Measurements from ENCODE around the gene MOCS2. TPM values are rescaled to one million over a fixed set of nuclear protein-coding genes. Genes with fewer than 3 reads are reported as not detected.

The MOCS2 gene
- total RNA-seq, 4 donors from 2014 or later, result 11.8 to 49.5 (median 41.3) TPM

DNA sequence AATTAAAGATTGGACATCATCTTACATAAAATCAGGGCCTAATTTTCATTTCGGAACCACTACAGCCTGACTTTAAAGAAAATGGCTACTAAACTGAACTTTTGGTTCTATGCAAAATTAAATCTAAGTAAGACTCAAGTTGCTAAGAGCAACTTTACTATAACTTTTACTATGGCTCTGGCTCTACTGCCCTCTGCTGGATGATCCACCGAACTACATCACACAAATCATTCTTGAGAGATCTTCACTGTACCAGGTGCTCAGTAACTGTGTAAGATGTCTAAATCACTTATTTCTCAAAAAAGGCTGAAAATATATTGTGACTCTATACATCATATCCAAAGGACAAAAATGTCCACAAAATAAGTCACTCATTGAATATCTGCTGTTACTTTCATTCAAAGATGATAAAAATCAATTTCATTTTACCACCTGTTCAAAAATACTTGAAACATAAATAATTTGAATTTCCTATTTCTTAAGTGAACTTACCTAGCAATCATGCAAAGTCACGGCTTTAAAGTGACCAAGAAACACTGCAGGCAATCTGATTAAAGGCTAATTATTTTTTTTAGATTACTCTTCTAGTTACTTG, 13.5 kb downstream of the MOCS2 start:
- Histone ChIP-seq H3K4me3 (no peak overlapping the region), H3K36me3 (no peaks in the 10 kb centered on the region), H3K27ac (peak overlapping the region in 1 of 2 donors; percentile 9), H3K4me1 (no peaks in the 10 kb centered on the region), H3K27me3 (no peaks in the 10 kb centered on the region), H3K9me3 (no peaks in the 10 kb centered on the region)
- TF ChIP-seq, protein P1, sequence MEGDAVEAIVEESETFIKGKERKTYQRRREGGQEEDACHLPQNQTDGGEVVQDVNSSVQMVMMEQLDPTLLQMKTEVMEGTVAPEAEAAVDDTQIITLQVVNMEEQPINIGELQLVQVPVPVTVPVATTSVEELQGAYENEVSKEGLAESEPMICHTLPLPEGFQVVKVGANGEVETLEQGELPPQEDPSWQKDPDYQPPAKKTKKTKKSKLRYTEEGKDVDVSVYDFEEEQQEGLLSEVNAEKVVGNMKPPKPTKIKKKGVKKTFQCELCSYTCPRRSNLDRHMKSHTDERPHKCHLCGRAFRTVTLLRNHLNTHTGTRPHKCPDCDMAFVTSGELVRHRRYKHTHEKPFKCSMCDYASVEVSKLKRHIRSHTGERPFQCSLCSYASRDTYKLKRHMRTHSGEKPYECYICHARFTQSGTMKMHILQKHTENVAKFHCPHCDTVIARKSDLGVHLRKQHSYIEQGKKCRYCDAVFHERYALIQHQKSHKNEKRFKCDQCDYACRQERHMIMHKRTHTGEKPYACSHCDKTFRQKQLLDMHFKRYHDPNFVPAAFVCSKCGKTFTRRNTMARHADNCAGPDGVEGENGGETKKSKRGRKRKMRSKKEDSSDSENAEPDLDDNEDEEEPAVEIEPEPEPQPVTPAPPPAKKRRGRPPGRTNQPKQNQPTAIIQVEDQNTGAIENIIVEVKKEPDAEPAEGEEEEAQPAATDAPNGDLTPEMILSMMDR (IDR thresholded peaks at IDR 0.05), result peak; percentile 79 to 87 (median 86)
- TF ChIP-seq POLR2A (IDR thresholded peaks at IDR 0.05), result no peak
- intact Hi-C loops (cut with DNase I; ENCODE audit: low total_unique reads), result no loop called here
- peak; percentile 50 to 73 for DNase-seq

DNA sequence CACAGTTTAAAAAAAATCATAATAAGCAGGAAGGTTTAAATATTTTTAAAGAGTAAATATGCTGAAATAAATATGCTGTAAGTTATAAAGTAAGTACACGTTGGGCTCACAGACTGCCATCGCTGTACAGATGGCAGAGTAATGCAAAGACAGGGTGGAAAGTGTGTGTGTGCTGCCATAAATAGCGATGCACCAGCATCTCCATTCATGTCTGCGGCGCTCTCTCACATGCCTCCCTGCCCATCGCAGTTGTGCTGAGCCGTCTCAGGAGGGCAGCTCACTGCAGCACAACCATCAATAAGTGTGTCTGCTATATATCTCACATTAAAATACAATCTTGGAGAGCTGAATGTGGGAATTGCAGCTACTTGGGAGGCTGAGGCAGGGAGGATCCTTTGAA, 14.3 kb downstream of the MOCS2 start:
- TF ChIP-seq, protein P1 (IDR thresholded peaks at IDR 0.05), result no peak
- no peak for TF ChIP-seq POLR2A (IDR thresholded peaks at IDR 0.05)
- peak overlapping the region in 1 of 2 donors; percentile 9 for H3K27ac ChIP-seq
- no peaks in the 10 kb centered on the region for H3K27me3 ChIP-seq
- H3K36me3 ChIP-seq, result no peaks in the 10 kb centered on the region
- no peak for DNase-seq
- H3K9me3 ChIP-seq, result no peaks in the 10 kb centered on the region
- H3K4me1 ChIP-seq, result no peaks in the 10 kb centered on the region
- no peak overlapping the region for H3K4me3 ChIP-seq
- intact Hi-C loops (cut with DNase I; ENCODE audit: low total_unique reads), result no loop called here

DNA sequence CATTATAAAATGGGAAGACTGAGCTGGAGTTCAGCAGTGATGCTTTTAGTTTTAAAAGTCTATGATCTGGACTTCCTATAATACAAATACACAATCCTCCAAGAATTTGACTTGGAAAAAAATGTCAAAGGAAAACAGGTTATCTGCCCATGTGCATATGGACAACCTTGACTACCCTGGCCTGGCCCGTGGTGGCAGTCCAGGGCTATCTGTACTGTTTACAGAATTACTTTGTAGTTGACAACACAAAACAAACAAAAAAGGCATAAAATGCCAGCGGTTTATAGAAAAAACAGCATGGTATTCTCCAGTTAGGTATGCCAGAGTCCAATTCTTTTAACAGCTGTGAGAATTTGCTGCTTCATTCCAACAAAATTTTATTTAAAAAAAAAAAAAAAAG, 17.3 kb downstream of the MOCS2 start:
- Histone ChIP-seq H3K4me1 (no peaks in the 10 kb centered on the region), H3K36me3 (no peaks in the 10 kb centered on the region)
- no peak for DNase-seq

GRCh38 chr5:53091289-53091688, 18.3 kb downstream of the MOCS2 start:
- Histone ChIP-seq H3K36me3 (no peaks in the 10 kb centered on the region), H3K27ac (peak overlapping the region in 1 of 2 donors; percentile 38), H3K4me3 (no peak overlapping the region), H3K9me3 (no peaks in the 10 kb centered on the region), H3K27me3 (no peaks in the 10 kb centered on the region), H3K4me1 (no peaks in the 10 kb centered on the region)
- DNase-seq, result no peak
- intact Hi-C loops (cut with DNase I; ENCODE audit: low total_unique reads), result no loop called here
- TF ChIP-seq, protein P1 (IDR thresholded peaks at IDR 0.05), result no peak
- no peak for TF ChIP-seq POLR2A (IDR thresholded peaks at IDR 0.05)

More for the DNA sequence above, 17.3 kb downstream of the MOCS2 start:
- intact Hi-C loops (cut with DNase I; ENCODE audit: low total_unique reads), result no loop called here
- peak overlapping the region in 1 of 2 donors; percentile 38 for H3K27ac ChIP-seq
- no peaks in the 10 kb centered on the region for H3K27me3 ChIP-seq
- no peak for TF ChIP-seq POLR2A (IDR thresholded peaks at IDR 0.05)
- TF ChIP-seq, protein P1 (IDR thresholded peaks at IDR 0.05), result no peak
- H3K4me3 ChIP-seq, result no peak overlapping the region
- H3K9me3 ChIP-seq, result no peaks in the 10 kb centered on the region

DNA sequence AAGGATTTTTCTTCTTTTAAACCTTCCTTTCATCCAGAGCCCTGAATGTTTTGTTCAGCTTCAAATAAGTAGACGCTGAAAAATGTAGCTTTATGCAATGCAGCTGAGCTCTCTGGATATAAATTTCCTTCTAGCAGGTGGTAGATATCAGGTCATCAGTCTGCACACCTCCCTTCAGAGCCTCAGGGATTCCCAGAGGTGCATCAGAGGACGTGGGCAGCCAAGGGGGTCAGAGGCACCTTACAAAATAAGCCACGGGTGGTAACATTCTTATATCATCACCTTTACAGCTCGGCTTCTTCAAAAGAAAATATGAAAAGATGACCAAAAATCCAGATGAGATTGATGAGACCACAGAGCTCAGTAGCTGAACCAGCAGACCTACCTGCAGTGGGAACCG, 19.3 kb downstream of the MOCS2 start:
- Histone ChIP-seq H3K27me3 (no peaks in the 10 kb centered on the region), H3K27ac (no peak overlapping the region), H3K4me1 (no peaks in the 10 kb centered on the region), H3K9me3 (no peaks in the 10 kb centered on the region), H3K36me3 (no peaks in the 10 kb centered on the region), H3K4me3 (no peak overlapping the region)
- TF ChIP-seq, protein P1 (IDR thresholded peaks at IDR 0.05), result no peak
- no peak for TF ChIP-seq POLR2A (IDR thresholded peaks at IDR 0.05)
- DNase-seq, result no peak
- intact Hi-C loops (cut with DNase I; ENCODE audit: low total_unique reads), result no loop called here

Data from uterus (tissue), 4 donors.